Activated CD8-positive, alpha-beta memory T cell treated with anti-CD3 and anti-CD28 coated beads for 48 hours (primary cell): ENCODE results near the gene PKNOX2.

Experiments
- DNase-seq, 3 experiments: peaks; one replicate each; pipeline ENCODE4 v3.0.0-alpha.2; 2020; ENCODE audit warnings: low read depth in 2 of 3, low spot score in 2 of 3

PKNOX2 gene

DNA sequence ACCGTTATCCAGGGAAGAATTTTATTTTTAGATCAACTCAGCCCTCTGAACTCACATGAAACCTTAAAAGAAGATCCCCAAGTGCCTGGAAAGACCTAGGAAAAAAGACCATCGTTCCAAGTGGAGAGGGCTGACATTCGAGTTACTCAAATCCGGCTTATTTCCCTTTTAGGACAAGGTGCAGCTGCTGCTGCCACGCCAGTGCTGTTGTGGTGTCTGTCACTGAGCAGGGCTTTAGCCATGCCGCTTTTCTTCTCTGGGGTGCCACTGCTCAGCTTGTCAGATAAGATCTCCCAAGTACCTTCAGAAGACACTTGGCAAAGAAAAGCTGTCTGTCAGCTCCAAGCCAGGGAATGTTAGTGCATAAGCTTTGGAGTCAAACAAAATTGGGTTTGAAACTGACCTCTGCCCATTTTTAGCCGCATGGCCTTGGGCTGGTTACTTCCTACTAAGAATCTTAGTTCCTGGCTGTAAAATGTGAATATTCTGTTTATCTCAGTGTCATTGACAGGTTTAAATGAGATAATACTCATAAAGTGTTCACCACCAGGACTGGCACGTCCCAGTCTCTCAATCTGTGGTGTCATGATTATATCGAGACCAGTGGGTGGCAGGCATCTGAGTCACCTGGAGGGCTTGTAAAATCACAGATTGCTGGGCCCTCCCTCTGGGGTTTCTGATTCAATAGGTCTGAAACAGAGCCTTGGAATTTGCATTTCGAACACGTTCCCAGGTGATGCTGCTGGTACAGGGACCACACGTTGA lies 117.5 kb downstream of the PKNOX2 start:
- DNase-seq = no peak

DNA sequence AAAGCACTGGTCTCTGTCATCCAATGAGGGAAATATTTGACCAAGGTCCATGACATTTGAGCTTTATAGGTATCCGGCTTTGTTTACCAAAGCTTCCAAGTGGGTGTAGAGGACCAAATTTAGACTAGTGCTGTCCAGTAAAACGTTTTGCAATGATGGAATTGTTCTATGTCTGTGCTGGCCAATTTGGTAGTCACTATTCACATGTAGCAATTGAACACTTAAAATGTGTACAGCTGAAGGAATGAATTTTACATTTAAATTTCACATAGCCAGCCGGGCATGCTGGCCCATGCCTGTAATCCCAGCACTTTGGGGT lies 118.0 kb downstream of the PKNOX2 start:
- no peak for DNase-seq

DNA sequence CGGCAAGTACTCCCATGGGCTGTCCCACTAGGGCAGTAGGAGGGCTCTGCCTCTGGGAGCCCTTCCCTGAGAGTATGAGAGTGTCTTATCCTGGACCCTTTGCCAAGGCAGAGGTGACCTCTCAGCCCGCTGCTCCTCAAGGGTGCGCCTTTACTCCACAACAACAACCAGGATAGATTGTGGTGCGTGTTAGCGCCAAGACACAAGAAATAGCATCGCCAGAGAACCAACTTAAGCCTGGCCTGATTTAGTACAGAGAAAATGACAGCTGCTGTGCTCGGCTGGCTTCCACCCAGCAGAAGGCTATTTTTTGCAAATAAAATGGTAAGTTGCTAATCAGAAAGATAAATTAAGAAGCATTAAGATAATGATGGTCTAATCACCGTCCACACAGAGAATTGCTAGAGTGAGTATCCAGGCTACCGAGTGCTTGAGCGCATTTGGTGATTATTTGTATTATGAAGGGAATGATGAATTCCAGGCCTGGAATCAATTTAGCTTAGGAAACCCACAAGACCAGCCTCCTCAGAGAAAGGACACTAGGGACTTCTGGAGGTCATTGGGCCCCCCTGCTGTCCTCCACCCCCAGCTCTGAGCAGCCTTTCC lies 119.8 kb downstream of the PKNOX2 start:
- DNase-seq = no peak

DNA sequence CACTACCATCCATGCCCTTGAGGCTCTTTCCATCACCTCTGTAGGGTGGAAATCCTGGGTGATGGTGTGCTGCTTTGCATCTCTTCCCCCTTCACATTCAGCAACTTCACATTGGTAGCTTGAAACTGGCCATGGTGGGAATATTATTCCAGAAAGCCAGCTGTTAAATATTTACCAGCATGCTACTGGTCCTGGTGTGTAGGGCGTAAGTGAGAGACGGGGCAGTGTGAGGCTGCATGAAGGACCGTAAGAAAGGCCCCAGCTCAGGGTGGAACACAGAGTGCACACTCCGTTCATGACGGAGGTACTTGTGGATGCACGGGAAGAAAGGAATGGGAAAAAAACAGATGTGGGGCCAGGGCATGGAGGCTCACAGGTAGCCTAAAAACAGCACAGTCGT lies 121.3 kb downstream of the PKNOX2 start:
- no peak for DNase-seq

DNA sequence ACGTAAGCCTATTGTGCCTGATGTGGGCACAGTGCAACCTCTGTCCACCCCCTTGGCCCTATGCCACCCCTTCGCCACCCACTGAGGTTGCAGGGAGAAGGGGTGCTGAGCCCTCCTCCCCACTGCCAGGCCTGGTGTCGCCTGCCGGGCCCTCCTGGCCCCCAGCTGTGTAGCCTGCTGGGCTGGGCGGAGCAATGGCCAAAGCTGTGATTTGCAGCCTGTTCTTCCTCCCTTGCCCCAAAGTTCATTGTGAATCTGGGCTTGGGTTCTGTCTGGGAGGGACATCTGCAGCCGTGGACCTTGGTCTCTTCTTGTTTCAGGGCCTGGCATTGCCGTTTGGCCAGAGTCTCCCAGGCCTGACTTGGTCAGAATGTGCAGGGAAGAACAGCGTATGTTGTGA lies 121.9 kb downstream of the PKNOX2 start:
- no peak for DNase-seq

DNA sequence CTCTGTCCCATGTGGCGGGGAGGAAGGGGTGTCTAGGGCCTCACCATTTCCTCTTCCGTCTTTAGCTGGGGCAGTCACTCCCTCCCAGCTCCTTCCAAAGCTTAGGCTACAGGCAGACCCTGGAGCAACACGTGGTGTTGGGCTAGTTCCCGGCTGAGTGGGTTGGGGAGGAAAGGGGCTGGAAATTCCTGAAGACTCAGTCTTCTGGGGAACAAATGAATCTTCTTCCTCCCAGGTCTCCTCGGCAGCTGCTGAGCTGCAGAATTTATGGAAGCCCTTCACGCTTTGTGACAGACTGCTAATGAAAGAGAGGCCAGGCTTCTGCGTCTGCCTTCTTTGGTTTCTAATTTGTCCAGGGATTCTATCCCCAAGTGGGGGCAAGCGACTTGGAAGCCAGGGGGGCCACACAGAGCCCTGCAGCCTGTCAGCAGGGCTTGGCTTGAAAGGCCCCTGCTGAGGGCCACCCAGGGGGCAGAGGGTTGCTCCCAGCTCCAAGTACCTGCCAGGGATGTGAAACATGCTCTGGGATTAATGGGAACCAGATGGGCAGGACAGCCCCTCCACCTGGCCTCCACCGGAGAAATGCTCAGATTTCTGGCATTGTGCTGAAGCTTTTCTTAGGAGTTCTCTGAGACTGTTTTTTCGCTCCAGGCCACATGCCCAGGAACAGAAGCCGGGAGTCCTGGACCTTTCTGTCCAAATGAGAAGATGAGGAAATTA lies 123.1 kb downstream of the PKNOX2 start:
- DNase-seq = no peak

DNA sequence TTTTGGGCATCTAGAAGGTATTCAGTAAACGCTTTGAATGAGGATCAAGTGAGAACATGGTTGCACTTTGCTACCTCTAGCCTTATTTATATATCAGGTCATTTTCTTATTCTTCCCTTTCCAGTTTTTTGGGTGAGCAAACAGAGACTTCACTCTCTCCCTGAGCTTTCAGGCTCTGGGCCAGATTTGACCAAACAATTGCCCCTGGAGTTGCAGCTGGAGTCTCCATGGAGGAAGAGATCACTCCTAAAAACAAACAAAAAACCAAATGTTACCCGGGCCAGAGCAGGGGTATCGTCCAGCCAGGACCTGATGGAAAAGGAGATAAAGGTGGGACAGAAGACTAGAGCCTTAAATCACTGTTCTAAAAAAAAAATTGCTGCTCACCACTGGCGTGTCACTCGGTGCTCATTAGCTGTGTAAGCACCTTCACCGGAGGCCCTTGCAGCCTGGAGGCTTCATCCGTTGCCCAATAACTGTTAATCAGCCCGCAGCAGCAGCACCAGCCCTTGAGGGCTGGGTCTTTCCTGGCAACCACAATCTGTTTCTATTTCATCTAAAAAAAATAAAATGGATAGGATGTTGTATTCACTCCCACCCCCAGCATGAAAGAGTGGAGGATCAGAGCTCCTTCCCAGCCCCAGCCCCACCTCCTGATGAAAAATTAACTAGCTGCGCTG lies 125.0 kb downstream of the PKNOX2 start:
- no peak for DNase-seq

DNA sequence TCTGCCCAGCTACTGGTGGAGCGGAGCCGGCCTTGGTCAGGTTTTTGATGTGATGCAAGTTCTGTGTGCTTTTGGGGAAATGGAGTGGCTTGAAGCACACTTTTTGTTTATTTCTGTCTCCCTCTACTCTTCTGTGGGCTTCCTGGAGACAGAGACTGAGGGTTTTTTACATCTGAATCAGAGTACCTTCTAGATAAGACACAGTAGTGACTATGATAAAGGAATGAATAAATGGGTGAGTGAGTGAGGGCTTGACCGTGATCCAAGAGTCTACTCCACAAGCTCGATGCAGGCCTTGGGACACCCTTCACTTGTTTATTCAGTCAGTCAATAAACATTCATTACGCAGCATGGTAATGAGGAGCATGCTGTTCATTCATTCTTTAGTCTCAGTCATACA lies 125.7 kb downstream of the PKNOX2 start:
- no peak for DNase-seq

DNA sequence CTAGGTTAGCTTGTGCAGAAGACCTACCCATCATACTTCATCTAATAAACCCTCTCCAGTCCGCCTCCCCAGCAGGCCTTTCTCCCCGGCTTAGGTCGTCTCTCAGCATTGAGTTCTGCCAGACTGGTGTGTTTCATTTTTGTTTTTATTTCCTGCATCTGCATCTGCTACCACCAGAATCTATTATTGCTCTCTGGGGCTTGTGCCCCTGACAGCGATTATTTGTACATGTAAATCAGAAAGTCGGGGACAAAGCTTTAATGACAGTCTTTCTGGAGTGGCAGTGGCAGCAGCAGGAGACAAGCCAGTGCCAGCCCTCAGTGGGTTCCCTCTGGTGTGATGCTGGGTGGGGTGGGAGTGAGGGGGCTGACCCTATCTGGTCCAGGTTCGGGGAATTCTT lies 127.5 kb downstream of the PKNOX2 start:
- no peak for DNase-seq

DNA sequence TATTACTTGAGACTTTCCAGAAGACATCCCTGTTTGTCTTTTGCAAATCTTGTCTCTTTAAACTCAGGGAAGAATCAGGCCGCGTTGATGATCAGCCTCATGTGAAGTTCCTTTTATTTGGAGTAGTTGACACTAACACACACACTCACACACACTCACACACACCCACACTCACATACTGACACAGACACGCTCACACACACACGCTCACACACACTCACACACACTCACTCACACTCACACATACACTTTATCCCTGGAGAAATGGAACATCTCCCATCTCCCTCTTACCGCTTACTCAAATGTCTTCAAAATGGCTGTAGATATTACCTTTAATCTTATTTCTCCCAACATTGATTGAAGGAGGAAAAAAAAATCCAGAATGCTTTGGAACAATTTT lies 129.0 kb downstream of the PKNOX2 start:
- DNase-seq = no peak

DNA sequence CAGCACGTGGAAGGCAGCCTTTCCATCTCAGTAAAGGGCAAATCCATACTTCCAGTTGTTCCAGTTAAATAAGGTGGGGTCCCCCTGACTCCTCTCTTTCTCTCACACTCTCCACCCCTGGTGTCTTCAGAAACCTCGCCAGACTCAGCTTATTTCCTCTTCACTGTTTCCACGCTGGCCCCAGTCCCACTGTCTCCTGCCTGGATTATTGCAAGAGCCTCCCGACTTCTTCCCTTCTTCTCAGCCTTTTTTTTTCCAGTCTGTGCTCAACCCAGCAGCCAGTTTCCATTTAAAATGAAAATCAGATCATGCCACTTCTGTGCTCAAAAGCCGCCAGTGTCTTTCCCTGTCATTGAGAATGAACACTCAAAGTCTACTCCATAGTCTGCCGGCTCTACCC lies 131.4 kb downstream of the PKNOX2 start:
- DNase-seq = no peak

DNA sequence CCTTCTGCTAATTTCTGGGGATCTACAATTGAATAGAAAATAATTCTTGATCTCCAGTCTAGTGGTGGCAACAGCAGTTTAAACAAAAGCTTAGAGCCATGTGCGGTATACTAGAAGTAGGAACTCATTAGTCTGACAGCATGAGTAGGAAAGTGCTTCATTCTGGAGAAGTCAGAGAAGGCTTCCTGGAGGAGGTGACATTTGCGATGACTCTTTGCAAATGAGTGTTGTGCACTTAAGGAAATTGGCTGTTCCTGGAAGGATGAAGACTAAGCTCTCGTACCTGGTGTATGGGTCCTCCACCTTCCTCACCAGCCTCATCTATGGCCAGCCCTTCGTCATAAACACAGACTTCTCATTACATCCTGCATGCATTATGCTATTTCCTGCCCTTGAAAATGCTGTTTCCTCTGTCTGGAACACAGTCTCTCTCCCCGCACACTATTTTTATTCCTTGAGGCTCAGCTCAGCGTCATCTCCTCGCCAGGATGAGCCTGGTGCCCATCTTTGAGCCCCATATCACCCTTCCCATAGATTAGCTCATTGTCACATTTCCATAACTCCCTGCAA lies 132.9 kb downstream of the PKNOX2 start:
- DNase-seq = no peak

DNA sequence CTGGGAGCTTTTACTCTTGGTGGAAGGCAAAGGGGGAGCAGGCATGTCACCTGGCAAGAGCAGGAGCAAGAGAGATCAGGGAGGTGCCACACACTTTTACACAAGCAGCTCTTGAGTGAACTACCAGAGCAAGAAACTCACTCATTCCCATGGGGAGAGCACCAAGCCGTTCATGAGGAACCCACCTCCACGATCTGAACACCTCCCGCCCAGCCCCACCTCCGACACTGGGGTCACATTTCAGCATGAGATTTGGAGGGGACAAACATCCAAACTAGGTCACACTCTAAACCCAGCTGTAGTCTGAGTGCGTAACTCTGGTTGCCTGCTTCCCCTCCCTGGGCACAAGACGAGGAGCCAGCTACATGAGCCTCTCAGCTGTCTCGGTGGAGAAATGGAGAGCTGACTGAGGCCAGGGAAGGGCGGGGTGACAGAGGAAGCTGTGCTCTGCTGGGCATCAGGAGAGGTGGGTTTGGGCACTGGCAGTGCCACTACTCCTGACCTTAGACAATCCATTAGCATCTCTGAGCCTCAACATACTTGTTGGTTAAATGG lies 134.6 kb downstream of the PKNOX2 start:
- no peak for DNase-seq

DNA sequence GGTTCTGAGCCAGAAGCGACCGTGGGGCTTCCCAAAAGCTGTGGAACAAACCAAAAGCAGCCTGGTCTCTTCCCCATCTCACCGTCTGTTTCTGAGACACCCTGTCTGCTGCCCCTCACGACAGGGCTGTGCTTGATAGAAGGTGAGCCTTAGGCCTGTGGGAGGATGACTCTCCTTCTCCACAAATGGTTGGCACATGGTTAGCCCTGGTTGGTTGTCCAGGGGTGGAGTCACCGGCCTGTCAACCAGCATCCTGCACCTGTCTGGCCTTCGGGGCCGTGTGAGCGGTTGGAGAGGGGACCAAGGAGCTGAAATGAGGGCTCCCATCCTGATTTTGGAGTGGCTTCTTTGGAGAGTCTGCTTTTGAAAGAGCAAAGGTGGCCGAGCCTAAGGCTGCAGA lies 135.3 kb downstream of the PKNOX2 start:
- no peak for DNase-seq

DNA sequence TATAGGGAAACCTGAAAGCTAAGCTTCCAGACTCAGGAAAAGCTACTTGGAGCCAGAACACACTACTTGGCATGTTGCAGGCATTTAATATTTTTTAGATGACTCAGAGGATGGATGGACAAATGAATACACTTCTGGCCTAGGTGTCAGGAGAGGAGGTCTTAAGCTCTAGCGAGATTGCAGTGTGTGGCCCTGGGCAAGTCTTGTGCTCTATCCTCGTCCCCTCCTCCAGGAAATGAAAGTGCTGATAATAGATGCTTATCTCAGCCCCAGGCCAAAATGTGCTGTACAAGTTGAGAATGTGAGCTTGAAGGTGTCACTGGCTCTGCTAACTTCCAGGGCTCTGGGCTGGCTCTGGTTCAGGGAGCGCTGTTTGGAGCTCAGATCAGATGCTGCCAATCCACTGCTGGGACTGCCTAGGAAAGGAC lies 136.3 kb downstream of the PKNOX2 start:
- DNase-seq = no peak

DNA sequence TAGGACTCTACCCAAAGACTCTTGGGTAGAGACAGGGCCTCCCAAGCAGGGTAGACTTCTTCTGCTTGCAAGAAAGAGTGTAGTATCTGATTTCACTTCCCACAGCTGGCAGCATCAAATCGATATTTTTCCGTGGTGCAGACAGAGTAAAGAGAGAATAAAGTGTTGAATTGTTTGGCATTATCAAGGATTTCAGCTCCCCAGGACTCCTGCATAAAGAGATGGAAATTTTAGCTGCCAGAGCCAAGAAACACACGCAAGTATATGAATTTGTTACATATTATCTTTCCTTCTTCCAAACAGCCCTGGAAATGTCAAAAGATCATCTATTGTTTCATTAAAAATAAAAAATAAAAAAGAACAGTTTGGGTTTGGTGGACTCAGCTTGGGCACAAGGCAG lies 136.8 kb downstream of the PKNOX2 start:
- no peak for DNase-seq

DNA sequence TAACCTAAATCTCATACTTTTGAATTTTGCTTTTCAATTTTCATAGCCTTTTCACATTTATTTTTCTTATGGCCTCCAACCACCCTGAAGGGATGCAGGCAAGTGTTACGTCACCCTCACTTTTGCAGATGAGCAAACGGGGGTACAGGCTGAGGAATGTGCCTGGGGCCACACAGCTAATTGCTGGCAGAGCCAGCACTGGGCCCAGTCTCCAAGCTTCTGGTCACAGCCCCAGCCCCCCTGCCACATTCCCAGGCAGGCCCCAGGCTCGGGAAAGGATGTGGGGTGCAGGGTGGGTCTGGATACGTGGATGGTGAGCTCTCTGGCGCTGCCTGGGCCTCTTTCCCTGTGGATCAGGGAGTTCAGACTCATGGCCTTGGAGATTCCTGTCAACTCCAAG lies 138.6 kb downstream of the PKNOX2 start:
- DNase-seq = no peak

DNA sequence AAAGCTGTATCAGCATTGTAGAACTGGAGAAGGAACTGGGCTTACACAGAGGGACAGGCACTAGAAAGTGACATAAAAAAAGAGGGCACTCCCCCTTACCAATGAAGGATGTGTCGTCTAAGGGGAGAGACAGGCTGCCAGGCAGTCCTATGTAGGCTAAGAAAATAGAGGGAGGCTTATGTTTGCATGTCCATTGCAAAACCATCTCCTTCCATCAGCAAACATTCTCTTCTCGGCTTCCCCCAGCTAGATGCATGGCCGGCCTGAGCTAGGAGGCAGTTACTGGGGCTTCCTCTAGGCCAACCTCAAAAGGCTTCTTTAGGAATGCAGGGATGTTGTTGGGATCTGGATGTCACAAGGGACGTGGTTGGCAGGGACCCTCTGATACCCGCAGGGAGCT lies 139.1 kb downstream of the PKNOX2 start:
- no peak for DNase-seq

DNA sequence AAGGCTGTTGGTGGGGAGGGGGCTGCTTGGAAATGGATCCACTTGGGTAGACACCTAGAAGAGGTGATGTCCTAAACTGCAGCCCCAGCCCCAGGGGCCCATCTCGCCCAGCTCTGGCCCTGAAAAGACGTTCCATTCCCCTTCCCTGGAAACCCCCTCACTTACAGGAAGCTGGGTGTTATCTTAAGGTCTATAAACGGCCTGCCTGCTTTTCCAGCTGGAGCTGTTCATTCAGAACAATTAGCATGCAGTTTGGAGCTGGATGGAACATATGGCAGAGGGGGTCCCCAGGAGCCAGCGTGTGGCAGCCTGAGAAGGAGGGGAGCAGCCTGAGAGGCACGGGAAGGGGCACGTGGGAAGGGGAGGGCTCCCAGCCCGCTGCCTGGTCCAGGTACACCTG lies 139.6 kb downstream of the PKNOX2 start:
- DNase-seq = no peak

DNA sequence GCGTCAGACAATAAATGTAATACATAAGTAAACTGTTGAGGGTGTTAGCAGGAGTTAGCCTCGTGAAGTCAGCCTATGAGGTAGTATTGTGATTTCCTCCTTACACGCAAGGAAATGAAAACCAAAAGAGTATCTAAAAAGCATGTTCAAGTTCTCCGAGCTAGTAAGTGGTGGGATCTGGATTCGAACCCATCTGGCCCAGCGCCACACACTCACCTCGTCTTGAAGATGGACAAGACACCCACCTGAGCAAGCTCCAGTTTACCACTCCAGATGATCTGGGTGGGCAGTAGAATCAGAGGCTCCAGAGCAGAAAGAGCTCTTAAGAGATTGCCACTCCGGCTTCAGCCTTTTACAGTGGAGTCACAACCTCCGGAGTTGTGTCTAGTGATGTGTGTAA lies 140.3 kb downstream of the PKNOX2 start:
- no peak for DNase-seq

DNA sequence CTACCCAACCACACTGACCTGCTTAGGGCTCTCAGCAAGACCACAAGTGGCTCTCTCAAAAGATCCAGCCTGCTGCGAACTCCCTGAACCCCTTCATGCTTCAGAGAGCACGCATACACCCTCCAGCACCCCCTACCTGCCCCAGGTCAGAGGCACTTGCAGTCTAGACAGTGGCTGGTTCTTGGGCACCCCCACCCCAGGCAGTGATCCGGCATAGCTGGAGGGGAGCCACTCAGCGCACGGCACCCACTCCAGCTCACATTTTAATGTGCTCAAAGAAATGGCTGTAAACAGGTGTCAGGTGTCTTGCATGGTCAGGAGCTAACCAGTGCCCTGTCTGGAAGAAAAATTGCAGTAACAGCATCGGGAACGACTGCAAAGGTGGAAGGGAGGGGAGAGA lies 140.8 kb downstream of the PKNOX2 start:
- no peak for DNase-seq
